Hematopoietic multipotent progenitor cell treated with erythropoietin and hydrocortisone succinate and interleukin-3 and kit ligand, for 6 days (in vitro differentiated cells): Measurements from ENCODE around the gene C19orf18.
A peak's percentile ranks its signal among the peaks of the same experiment; 100 is the strongest.

ENCODE experiments used
- DNase-seq: peaks from one replicate; pipeline ENCODE4 v3.0.0-alpha.2; 2015

The C19orf18 gene

GRCh38 chr19:57947088-57947418, 27.3 kb downstream of the C19orf18 start:
- DNase-seq = peak; percentile 27

GRCh38 chr19:57946316-57946715, 28.0 kb downstream of the C19orf18 start:
- peak; percentile 11 for DNase-seq

- DNase-seq = no peak
Observed at GRCh38 chr19:57941593-57941992, 32.7 kb downstream of the C19orf18 start.

GRCh38 chr19:57935731-57936130, 38.6 kb downstream of the C19orf18 start:
- no peak for DNase-seq

- peak; percentile 93 for DNase-seq
Observed at GRCh38 chr19:57934820-57935665, 39.3 kb downstream of the C19orf18 start, which contains the start of gene ZNF418. Gene ZNF418, minus strand, starts transcription at chr19:57935402. Its CDS starts 1,580 bp downstream, at chr19:57933822.

GRCh38 chr19:57927587-57927986, 46.7 kb downstream of the C19orf18 start:
- DNase-seq = no peak

GRCh38 chr19:57916168-57916995, 58.0 kb downstream of the C19orf18 start, which contains the start of gene ZNF417:
Gene ZNF417, minus strand, starts transcription at chr19:57916592. Its CDS starts 181 bp downstream, at chr19:57916411.
- peak; percentile 98 for DNase-seq

GRCh38 chr19:57914531-57914930, 59.8 kb downstream of the C19orf18 start:
- no peak for DNase-seq
